Dedifferentiated amniotic fluid mesenchymal stem cell (primary cell): ENCODE data around the gene PRDM11.

Source experiments
- DNase-seq: peaks from one replicate; pipeline ENCODE4 v3.0.0-alpha.2; 2016; ENCODE audit errors: extremely low spot score

The PRDM11 gene

GRCh38 chr11:45157247-45158209, 11.1 kb downstream of the PRDM11 start:
- DNase-seq, result no peak

- no peak for DNase-seq
Measured at GRCh38 chr11:45158210-45158731, 11.8 kb downstream of the PRDM11 start.

- DNase-seq, result no peak
Measured at GRCh38 chr11:45158891-45159605, 12.6 kb downstream of the PRDM11 start.

- DNase-seq, result no peak
Measured at GRCh38 chr11:45159781-45160365, 13.4 kb downstream of the PRDM11 start.

- DNase-seq, result no peak
Measured at GRCh38 chr11:45161252-45162063, 15.0 kb downstream of the PRDM11 start.

GRCh38 chr11:45162064-45162375, 15.6 kb downstream of the PRDM11 start:
- DNase-seq, result no peak

GRCh38 chr11:45162916-45163879, 16.8 kb downstream of the PRDM11 start:
- DNase-seq, result no peak

GRCh38 chr11:45163956-45164575, 17.6 kb downstream of the PRDM11 start:
- DNase-seq, result no peak

GRCh38 chr11:45165386-45165785, 18.9 kb downstream of the PRDM11 start:
- DNase-seq, result no peak

GRCh38 chr11:45165806-45166603, 19.6 kb downstream of the PRDM11 start:
- DNase-seq, result no peak

GRCh38 chr11:45166604-45166897, 20.1 kb downstream of the PRDM11 start:
- no peak for DNase-seq

- DNase-seq, result no peak
Measured at GRCh38 chr11:45167283-45167682, 20.8 kb downstream of the PRDM11 start.

GRCh38 chr11:45168366-45169130, 22.1 kb downstream of the PRDM11 start:
- no peak for DNase-seq

- DNase-seq, result no peak
Measured at GRCh38 chr11:45169310-45170072, 23.1 kb downstream of the PRDM11 start.

- no peak for DNase-seq
Measured at GRCh38 chr11:45170484-45170883, 24.0 kb downstream of the PRDM11 start.

- no peak for DNase-seq
Measured at GRCh38 chr11:45171550-45171949, 25.1 kb downstream of the PRDM11 start.

- DNase-seq, result no peak
Measured at GRCh38 chr11:45173064-45173463, 26.6 kb downstream of the PRDM11 start.
